Thoracic aorta (tissue), 2 donors: Measurements from ENCODE around the gene WBP2. TPM values are rescaled to one million over a fixed set of nuclear protein-coding genes. Genes with fewer than 3 reads are reported as not detected.
"Not testable (repeated sequence)": the region's sequence is repeated elsewhere in the genome, so short reads cannot be mapped to it uniquely, and the experiment has no call there.

Experiments used
- ATAC-seq: fragments of 150-250 bp; one replicate; pipeline ENCODE4 v1.8.0; 2017; ENCODE audit warnings: low read depth; ENCODE audit not compliant: insufficient number of reproducible peaks, low FRiP score
- DNase-seq: peaks from one replicate; pipeline ENCODE4 v3.0.0-alpha.2; 2020; ENCODE audit warnings: low spot score
- H3K27ac ChIP-seq, 2 donors: fragments of 200-600 bp; sonication (generic); 1 replicate in 1 of 2; 2 replicates in 1 of 2; pipeline ENCODE4 v1.5.1; 2016; ENCODE audit warnings: mild to moderate bottlenecking in 2 of 2, moderate library complexity in 2 of 2
- H3K27me3 ChIP-seq: fragments of 200-600 bp; sonication (generic); replicated peaks from 2 replicates; pipeline ENCODE4 v1.6.0; 2016; ENCODE audit warnings: mild to moderate bottlenecking; ENCODE audit not compliant: insufficient read depth
- H3K36me3 ChIP-seq: fragments of 200-600 bp; sonication (generic); one replicate; pipeline ENCODE4 v1.5.1; 2016
- H3K4me1 ChIP-seq, 2 donors: fragments of 200-600 bp; sonication (generic); 1 replicate in 1 of 2; 2 replicates in 1 of 2; pipeline versions ENCODE4 v1.5.1 to v1.6.0; 2016; ENCODE audit warnings: low read depth in 2 of 2, mild to moderate bottlenecking in 1 of 2; ENCODE audit not compliant: control insufficient read depth in 1 of 2
- H3K4me3 ChIP-seq: fragments of 200-600 bp; sonication (generic); 2 replicates; pipeline ENCODE4 v1.5.1; 2016; ENCODE audit warnings: mild to moderate bottlenecking
- H3K9me3 ChIP-seq: fragments of 200-600 bp; sonication (generic); 2 replicates; pipeline ENCODE4 v1.5.1; 2016
- total RNA-seq, 2 donors: library from RNA; depleted of rRNA; stranded (reverse); fragments of >200 nt; gene quantifications; one replicate each; pipeline versions ENCODE4 v1.1.0 to v1.2.3, GENCODE V29; 2016
- TF ChIP-seq, protein P1 (sequence below): fragments of 200-600 bp; sonication (generic); IDR thresholded peaks from one replicate; pipeline ENCODE4 v1.5.1; 2019; ENCODE audit warnings: antibody characterized with exemption

The WBP2 gene
- total RNA-seq, 2 donors from 2014 or later, result 55.8 to 83.1 TPM

DNA sequence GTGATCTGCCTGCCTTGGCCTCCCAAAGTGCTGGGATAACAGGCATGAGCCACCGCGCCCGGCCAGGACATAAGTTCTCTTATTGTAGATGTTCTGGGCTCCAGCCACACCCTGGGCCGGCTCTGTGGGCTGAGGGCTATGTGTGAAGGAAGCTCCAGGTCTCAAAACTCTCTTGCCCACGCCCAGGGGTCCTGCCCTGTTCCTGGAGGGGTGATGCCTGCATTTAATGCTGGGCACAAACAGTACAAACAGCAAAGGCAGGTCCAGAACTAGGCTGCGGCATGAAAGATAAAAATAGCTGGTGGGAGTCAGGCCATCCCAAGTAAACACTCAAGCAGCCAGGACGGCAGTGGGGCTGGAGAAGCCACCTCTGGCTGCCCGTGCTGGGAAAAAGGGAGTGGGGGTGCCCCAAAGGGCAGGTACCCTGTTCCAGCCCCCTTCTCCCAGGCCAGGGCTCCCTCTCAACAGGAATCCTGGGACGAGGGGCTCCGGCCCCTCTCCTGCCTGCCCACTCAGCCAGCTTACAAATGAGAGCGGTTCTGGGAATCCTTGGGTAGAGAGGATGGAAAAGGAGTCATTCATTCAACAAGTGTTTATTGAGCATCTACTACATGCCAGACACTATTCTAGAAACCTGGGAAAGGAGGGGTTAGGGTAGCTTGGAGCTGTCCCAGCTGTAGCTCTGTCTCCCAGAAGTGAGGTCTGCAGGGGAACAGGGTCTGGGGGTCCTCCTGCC is 18.6 kb upstream of the WBP2 start:
- peak overlapping the region; percentile 99 for H3K27ac ChIP-seq
- H3K4me3 ChIP-seq, result peak overlapping the region; percentile 57
- peaks cover 65 to 83% of the 10 kb centered on the region in 2 donors for H3K4me1 ChIP-seq

DNA sequence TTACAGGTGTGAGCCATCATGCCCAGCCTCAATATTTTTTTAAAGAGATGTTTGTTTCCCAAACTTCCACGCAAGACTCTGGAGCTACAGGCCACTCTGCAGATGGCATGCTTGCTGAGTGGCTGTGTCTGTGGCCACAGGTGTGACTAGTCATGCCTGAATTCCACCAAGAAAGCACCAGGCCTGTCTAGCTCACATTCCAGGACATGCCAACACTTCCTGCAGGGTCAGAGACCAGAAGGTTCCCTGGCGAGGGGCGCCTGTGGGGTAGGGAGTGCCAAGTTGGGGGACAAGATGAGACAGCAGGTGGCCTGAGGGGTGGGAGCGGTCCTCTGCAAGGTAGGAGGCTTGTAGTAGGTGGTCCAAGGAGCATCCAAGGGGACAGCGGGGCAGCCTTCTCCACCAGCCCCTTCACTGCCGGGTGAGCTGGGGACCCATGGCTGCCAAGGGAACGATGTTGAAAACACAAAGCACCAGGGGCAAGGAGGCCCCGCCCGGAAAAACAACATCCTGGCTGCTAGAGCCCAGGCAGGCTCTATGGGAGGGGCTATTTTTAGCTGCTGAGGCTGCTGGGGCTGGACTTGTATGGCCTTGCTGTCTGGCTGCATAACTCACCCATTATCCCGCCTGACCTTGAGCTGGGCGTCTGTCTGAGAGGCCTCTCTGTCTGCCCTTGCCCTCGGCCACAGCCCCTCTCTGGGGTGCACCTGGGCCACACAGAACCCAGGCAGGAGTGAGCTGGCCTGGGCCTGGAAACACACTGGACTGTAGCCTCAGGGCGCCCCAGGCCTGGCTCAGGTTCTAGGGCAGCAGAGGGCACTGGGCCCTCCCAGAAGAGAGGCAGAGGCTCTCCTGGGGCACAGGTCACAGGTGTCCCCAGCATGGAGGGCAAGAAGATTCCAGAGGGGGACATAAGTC is 17.6 kb upstream of the WBP2 start:
- peak overlapping the region; percentile 99 for H3K27ac ChIP-seq
- peaks cover 66 to 85% of the 10 kb centered on the region in 2 donors for H3K4me1 ChIP-seq
- TF ChIP-seq, protein P1, sequence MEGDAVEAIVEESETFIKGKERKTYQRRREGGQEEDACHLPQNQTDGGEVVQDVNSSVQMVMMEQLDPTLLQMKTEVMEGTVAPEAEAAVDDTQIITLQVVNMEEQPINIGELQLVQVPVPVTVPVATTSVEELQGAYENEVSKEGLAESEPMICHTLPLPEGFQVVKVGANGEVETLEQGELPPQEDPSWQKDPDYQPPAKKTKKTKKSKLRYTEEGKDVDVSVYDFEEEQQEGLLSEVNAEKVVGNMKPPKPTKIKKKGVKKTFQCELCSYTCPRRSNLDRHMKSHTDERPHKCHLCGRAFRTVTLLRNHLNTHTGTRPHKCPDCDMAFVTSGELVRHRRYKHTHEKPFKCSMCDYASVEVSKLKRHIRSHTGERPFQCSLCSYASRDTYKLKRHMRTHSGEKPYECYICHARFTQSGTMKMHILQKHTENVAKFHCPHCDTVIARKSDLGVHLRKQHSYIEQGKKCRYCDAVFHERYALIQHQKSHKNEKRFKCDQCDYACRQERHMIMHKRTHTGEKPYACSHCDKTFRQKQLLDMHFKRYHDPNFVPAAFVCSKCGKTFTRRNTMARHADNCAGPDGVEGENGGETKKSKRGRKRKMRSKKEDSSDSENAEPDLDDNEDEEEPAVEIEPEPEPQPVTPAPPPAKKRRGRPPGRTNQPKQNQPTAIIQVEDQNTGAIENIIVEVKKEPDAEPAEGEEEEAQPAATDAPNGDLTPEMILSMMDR, result no peak
- peak; percentile 31 for ATAC-seq
- peaks cover 7% of the 10 kb centered on the region for H3K36me3 ChIP-seq
- no peak for DNase-seq
- no peaks in the 10 kb centered on the region for H3K27me3 ChIP-seq
- no peaks in the 10 kb centered on the region for H3K9me3 ChIP-seq
- H3K4me3 ChIP-seq, result peak overlapping the region; percentile 57

More for the DNA sequence above, 18.6 kb upstream of the WBP2 start:
- no peaks in the 10 kb centered on the region for H3K27me3 ChIP-seq
- DNase-seq (no peak), ATAC-seq (no peak)
- no peaks in the 10 kb centered on the region for H3K9me3 ChIP-seq
- peaks cover 7% of the 10 kb centered on the region for H3K36me3 ChIP-seq
- TF ChIP-seq, protein P1, result no peak

DNA sequence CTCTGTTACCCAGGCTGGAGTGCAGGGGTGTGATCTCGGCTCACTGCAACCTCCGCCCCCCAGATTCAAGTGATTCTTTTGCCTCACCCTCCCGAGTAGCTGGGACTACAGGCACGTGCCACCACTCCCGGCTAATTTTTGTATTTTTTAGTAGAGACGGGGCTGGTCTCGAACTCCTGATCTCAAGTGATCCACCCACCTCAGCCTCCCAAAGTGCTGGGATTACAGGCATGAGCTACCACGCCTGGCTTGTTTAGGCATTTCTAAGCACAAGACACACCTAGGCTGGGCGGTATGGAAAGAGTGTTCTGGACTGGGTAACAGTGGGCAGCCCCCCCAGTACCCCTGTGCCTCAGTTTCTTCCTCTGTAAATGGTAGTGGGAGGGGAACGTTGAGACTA is 15.1 kb upstream of the WBP2 start:
- Histone ChIP-seq H3K4me3 (peak overlapping the region; percentile 50), H3K4me1 (peaks cover 50 to 66% of the 10 kb centered on the region in 2 donors), H3K27ac (peak overlapping the region; percentile 96 to 99)
- not testable (repeated sequence) for ATAC-seq, H3K27me3 ChIP-seq, DNase-seq, H3K9me3 ChIP-seq, H3K36me3 ChIP-seq

DNA sequence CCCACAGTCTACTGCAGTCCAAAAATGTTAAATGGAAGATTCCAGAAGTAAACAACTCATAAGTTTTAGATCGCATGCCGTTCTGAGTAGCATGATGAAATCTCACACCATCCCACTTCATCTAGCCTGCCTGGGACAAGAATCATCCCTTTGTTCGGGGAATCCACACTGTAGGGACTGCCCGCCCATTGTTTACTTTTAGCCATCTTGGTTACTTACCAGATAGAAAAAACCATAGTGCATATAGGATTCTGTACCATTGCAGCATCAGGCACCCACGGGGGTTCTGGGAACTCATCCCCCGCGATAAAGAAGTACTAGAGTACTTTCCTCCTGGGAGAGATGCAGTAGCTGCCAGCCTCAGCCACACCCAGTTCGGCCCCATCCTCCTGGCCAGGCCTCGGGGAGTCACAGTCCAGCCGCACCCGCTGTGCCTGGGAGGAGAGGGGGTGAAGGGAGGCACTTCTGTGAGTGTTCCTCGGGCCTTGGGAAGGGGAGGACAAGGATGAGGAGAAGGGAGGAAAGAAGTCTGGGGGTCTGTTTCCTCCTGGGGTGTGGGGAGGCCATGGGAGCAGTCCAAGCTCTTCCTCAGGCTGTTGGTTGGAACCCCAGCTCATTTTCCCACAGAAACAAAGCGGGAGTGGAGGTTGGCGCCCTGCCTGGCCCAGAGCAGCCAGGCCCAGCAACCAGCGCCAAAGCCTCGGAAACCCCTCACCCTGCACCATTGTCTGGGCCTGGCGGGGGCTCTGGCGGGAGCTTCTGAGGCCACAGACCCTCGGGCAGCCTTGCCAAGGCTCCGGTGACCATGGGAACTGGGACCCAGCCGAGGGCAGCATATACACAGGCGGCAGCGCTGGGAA is 14.4 kb upstream of the WBP2 start:
- no peak for DNase-seq
- no peak for ATAC-seq

DNA sequence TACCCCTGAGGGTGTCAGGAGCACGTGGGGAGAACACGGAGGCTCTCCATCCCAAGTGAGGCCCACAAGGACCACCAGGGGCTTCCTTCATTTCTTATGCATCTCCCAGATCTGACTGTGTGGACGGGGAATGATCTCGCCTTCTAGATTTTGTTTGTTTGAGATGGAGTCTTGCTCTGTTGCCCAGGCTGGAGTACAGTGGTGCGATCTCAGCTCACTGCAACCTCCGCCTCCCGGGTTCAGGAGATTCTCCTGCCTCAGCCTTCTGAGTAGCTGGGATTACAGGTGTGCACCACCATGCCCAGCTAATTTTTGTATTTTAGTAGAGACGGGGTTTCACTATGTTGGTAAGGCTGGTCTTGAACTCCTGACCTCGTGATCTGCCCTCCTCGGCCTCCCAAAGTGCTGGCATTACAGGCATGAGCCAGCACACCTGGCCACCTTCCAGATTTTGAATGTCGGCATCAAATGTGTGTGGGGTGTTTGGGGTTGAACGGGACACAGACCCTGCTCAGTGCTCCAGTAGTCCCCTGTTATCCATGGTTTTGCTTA is 13.7 kb upstream of the WBP2 start:
- H3K4me3 ChIP-seq, H3K9me3 ChIP-seq, H3K36me3 ChIP-seq, DNase-seq, H3K27me3 ChIP-seq, ATAC-seq: not testable (repeated sequence)
- peak overlapping the region; percentile 13 to 96 for H3K27ac ChIP-seq
- H3K4me1 ChIP-seq, result peaks cover 36 to 57% of the 10 kb centered on the region in 2 donors

More for the DNA sequence above, 14.4 kb upstream of the WBP2 start:
- TF ChIP-seq, protein P1, result no peak
- peak overlapping the region; percentile 50 for H3K4me3 ChIP-seq
- no peaks in the 10 kb centered on the region for H3K27me3 ChIP-seq
- H3K27ac ChIP-seq, result peak overlapping the region; percentile 96 to 99
- H3K9me3 ChIP-seq, result no peaks in the 10 kb centered on the region
- H3K36me3 ChIP-seq, result peaks cover 4% of the 10 kb centered on the region
- H3K4me1 ChIP-seq, result peaks cover 43 to 61% of the 10 kb centered on the region in 2 donors

DNA sequence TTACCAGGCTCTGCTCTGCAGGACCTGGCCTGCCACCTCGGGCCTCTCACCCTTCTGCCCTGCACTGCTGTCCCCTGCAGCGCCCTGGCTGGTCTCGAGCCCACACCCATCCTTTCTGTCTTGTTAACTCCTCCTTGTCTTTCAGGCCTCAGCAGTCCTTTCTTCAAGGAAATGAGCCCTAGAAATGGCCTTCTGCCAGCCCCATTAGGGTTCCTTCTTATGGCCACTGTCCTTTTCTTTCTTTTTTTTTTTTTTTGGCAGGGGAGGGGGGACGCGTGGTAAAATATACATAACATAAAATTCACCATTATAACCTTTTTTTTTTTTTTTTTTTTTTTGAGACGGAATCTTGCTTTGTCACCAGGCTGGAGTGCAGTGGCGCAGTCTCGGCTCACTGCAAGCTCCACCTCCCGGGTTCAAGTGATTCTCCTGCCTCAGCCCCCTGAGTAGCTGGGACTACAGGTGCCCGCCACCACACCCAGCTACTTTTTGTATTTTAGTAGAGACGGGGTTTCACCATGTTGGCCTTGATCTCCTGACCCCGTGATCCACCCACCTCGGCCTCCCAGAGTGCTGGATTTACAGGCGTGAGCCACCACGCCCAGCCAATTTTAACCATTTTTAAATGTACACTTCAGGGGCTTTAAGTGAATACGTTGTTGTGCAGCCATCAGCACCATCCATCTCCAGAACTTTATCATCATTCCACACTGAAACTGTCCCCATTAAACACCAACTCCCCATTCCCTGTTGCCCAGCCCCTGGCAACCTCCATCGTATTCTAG is 10.5 kb upstream of the WBP2 start:
- H3K27me3 ChIP-seq, H3K36me3 ChIP-seq, H3K4me3 ChIP-seq, DNase-seq, H3K9me3 ChIP-seq, ATAC-seq: not testable (repeated sequence)
- Histone ChIP-seq H3K27ac (peak overlapping the region in 1 of 2 donors; percentile 47), H3K4me1 (peaks cover 22 to 27% of the 10 kb centered on the region in 2 donors)

DNA sequence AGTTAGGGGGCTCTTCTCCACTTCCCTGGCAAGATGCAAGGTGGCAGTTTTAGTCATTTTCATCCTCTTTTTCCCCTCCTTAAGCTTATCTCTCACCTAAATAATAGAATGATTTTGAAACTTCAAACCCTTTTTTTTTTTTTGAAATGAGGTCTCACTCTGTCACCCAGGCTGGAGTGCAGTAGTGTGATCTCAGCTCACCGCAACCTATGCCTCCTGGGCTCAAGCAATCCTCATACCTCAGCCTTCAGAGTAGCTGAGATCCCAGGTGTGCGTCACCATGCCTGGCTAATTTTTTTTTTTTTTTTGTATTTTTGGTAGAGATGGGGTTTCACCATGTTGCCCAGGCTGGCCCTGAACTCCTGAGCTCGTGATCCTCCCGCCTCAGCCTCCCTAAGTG is 9.8 kb upstream of the WBP2 start:
- ATAC-seq, result not testable (repeated sequence)
- peaks cover 15 to 20% of the 10 kb centered on the region in 2 donors for H3K4me1 ChIP-seq
- peak overlapping the region in 1 of 2 donors; percentile 47 for H3K27ac ChIP-seq

More for the DNA sequence above, 9.8 kb upstream of the WBP2 start:
- H3K4me3 ChIP-seq, H3K9me3 ChIP-seq, H3K36me3 ChIP-seq, H3K27me3 ChIP-seq, DNase-seq: not testable (repeated sequence)
